ENCODE data around the gene TADA3.

The TADA3 gene

GRCh38 chr3:9800529-9800928, 8.3 kb upstream of the TADA3 start:
- no peak for DNase-seq (ENCODE audit: extremely low read depth, low read depth)
- TF ChIP-seq, protein P1, sequence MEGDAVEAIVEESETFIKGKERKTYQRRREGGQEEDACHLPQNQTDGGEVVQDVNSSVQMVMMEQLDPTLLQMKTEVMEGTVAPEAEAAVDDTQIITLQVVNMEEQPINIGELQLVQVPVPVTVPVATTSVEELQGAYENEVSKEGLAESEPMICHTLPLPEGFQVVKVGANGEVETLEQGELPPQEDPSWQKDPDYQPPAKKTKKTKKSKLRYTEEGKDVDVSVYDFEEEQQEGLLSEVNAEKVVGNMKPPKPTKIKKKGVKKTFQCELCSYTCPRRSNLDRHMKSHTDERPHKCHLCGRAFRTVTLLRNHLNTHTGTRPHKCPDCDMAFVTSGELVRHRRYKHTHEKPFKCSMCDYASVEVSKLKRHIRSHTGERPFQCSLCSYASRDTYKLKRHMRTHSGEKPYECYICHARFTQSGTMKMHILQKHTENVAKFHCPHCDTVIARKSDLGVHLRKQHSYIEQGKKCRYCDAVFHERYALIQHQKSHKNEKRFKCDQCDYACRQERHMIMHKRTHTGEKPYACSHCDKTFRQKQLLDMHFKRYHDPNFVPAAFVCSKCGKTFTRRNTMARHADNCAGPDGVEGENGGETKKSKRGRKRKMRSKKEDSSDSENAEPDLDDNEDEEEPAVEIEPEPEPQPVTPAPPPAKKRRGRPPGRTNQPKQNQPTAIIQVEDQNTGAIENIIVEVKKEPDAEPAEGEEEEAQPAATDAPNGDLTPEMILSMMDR (IDR thresholded peaks at IDR 0.05; ENCODE audit: low read depth, low read length) = no peak; the same call in 1 of the 2 replicates

- TF ChIP-seq, protein P1 (IDR thresholded peaks at IDR 0.05; ENCODE audit: low read depth, low read length) = no peak
- no peak for DNase-seq (ENCODE audit: extremely low read depth, low read depth)
These were observed 5.1 kb upstream of the TADA3 start for GRCh38 chr3:9797196-9797945.

DNA sequence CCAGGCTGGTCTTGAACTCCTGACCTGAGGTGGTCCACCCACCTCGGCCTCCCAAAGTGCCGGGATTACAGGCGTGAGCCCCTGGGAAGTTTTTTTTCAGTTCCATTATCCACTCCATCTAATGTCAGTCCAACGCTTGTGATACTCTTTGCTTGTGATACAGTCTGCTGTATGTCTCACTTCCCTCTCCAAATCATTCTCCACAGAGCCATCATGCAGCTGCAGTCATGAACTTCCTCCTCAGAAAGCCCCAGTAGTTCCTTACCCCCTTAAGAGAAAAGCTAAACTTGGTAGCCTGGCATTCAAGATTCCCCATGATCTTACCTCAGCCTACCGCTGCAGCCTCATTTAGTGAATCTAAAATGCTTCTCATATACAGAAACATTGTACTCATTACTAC, 2.9 kb upstream of the TADA3 start:
- no peak for DNase-seq (ENCODE audit: extremely low read depth, low read depth)
- TF ChIP-seq, protein P1 (IDR thresholded peaks at IDR 0.05; ENCODE audit: low read depth, low read length) = no peak

DNA sequence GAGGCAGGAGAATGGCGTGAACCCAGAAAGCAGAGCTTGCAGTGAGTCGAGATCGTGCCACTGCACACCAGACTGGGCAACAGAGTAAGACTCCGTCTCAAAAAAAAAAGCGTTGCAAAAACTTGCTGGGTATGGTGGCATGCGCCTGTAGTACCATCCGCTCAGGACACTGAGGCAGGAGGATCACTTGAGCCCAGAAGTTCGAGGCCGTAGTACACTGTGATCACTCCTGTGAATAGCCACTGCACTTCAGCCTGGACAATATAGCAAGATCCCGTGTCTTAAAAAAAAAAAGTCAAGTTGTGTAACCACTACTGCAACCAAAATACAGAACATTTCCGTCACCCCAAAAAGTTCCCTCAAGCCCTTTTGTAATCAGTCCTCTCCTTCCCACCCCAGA, 2.1 kb upstream of the TADA3 start:
- TF ChIP-seq, protein P1 (IDR thresholded peaks at IDR 0.05; ENCODE audit: low read depth, low read length) = no peak
- DNase-seq (ENCODE audit: extremely low read depth, low read depth) = no peak

DNA sequence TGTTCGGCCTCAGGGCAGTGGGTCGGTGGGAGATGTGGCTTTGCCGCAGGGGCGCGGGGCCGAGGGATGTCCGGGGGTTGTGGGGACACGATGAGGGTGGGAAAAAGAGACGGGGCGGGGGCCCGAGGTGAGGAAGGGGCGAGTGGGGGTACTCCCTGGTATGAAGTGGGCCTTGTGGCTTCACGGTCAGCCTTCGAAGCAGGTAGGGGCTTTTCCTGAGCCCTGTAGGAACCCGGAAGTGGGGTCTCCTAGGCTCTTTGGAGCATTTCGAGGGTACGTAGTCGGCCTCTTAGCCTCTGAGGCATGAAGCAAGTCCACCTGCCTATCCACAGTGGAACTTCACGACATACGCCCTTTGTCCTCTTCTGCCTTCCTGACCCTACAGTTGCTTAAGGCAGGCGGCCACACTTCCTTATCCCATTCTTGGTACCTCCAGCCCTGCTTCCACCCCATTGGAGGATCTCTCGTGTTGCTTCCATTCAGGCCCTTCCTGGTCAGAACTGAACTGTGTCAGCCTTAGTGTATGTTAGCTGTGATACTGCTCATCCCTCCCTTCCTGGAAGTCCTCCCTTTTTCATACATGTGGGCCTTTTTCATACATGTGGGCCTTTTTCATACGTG, 998 bp upstream of the TADA3 start:
- TF ChIP-seq, protein P1 (IDR thresholded peaks at IDR 0.05; ENCODE audit: low read depth, low read length) = no peak
- no peak for DNase-seq (ENCODE audit: extremely low read depth, low read depth)

GRCh38 chr3:9791790-9792404, 376 bp downstream of the TADA3 start:
- no peak for DNase-seq (ENCODE audit: extremely low read depth, low read depth)

More at GRCh38 chr3:9791790-9792404, 376 bp downstream of the TADA3 start:
- TF ChIP-seq, protein P1 (IDR thresholded peaks at IDR 0.05; ENCODE audit: low read depth, low read length) = no peak

All from AG09319 (cell line).